ENCODE data around the gene CD27. TPM values are rescaled to one million over a fixed set of nuclear protein-coding genes. Genes with fewer than 3 reads are reported as not detected.

CD27 gene
- total and polyA plus RNA-seq, 9 of the 15 experiments (the other 6 are each of a cell fraction or from before 2014, with no cell fraction given) = 0.24 TPM; not detected in 8

- TF ChIP-seq NR2C2 (CRISPR knock-in tag; IDR thresholded peaks at IDR 0.05) = 0 out of 2 replicates have a peak, but pooled peaks have one; percentile 24
- TF ChIP-seq NR2C2 (tag; IDR thresholded peaks at IDR 0.05) = no peak
- TF ChIP-seq ZNF780A (CRISPR knock-in tag; IDR thresholded peaks at IDR 0.05) = no peak
- TF ChIP-seq E2F1 (CRISPR knock-in tag; IDR thresholded peaks at IDR 0.05) = no peak
- no peak for TF ChIP-seq ZNF121 (CRISPR knock-in tag; conservative IDR thresholded peaks at IDR 0.05)
- peak; percentile 83 for TF ChIP-seq ZNF24 (IDR thresholded peaks at IDR 0.05)
- no peak for TF ChIP-seq SMAD4 (CRISPR knock-in tag; conservative IDR thresholded peaks at IDR 0.05)
- 0 out of 4 replicates have a peak, but pooled peaks of 1 of the 2 experiments have one; percentile 33 for TF ChIP-seq ARNT (IDR thresholded peaks at IDR 0.05)
- TF ChIP-seq DDX20 (tag; IDR thresholded peaks at IDR 0.05; ENCODE audit: low read depth) = no peak
- no peak for TF ChIP-seq U2AF1 (optimal IDR thresholded peaks at IDR 0.05; ENCODE audit: low read depth, low read length)
- no peak for TF ChIP-seq HNRNPUL1 (IDR thresholded peaks at IDR 0.05; ENCODE audit: low read length)
- no peak for TF ChIP-seq HNRNPL (IDR thresholded peaks at IDR 0.05; ENCODE audit: low read depth, low read length)
- no peak for TF ChIP-seq HES1 (IDR thresholded peaks at IDR 0.05; ENCODE audit: low read depth)
- TF ChIP-seq JUNB (CRISPR knock-in tag; conservative IDR thresholded peaks at IDR 0.05) = no peak
- TF ChIP-seq LARP7 (IDR thresholded peaks at IDR 0.05) = no peak
- peak; percentile 39 for TF ChIP-seq HDAC2 (IDR thresholded peaks at IDR 0.05)
- no peak for TF ChIP-seq ZNF518B (CRISPR knock-in tag; IDR thresholded peaks at IDR 0.05)
- TF ChIP-seq POLR2B (IDR thresholded peaks at IDR 0.05; ENCODE audit: low read depth, partially characterized antibody) = peak; percentile 4
- peak; percentile 1; the same call in 1 of the 2 replicates for TF ChIP-seq PKNOX1 (IDR thresholded peaks at IDR 0.05)
- no peak for TF ChIP-seq DNMT1 (IDR thresholded peaks at IDR 0.05)
- TF ChIP-seq HNRNPLL (IDR thresholded peaks at IDR 0.05; ENCODE audit: low read depth, low read length, poor library complexity, severe bottlenecking) = peak; percentile 99
- no peak for TF ChIP-seq GTF2B (IDR thresholded peaks at IDR 0.05; ENCODE audit: extremely low read depth, insufficient read length)
- TF ChIP-seq ZNF507 (tag; conservative IDR thresholded peaks at IDR 0.05) = no peak
- no peak for TF ChIP-seq BRD4 (IDR thresholded peaks at IDR 0.05)
- no peak for TF ChIP-seq TEAD1 (CRISPR knock-in tag; IDR thresholded peaks at IDR 0.05)
Measured at GRCh38 chr12:6494258-6494743, 49.5 kb downstream of the CD27 start (continued).

Data from K562 (cell line).